Measurements from ENCODE around the gene SNAI3. TPM values are rescaled to one million over a fixed set of nuclear protein-coding genes. Genes with fewer than 3 reads are reported as not detected.

The SNAI3 gene
- total and polyA plus RNA-seq, 2 of the 8 experiments (the other 6 are each of a cell fraction or from before 2014, with no cell fraction given), result 8.5 to 13.3 TPM

GRCh38 chr16:88714420-88715302, 28.4 kb upstream of the SNAI3 start:
- H4K20me1 ChIP-seq (replicated peaks in 1 of 2; ENCODE audit: control insufficient read depth in 1 of 2, insufficient read depth in 2 of 2, low read length in 2 of 2), result peaks cover 6 to 12% of the 10 kb centered on the region in 2 experiments
- TF ChIP-seq TAF1 (IDR thresholded peaks at IDR 0.05; ENCODE audit: low read depth, low read length), result no peak
- no peak for TF ChIP-seq CREB1 (IDR thresholded peaks at IDR 0.05)
- TF ChIP-seq E2F6 (IDR thresholded peaks at IDR 0.05), result no peak
- no peak for TF ChIP-seq CBX5 (IDR thresholded peaks at IDR 0.05; ENCODE audit: low read depth, low read length)
- no peak for TF ChIP-seq CTBP2 (IDR thresholded peaks at IDR 0.05; ENCODE audit: borderline replicate concordance, insufficient read depth, insufficient read length, low read length)
- TF ChIP-seq CHD1 (IDR thresholded peaks at IDR 0.05; ENCODE audit: low read depth, low read length), result no peak
- no peak for TF ChIP-seq RXRA (IDR thresholded peaks at IDR 0.05; ENCODE audit: insufficient read depth, low read depth, low read length)
- TF ChIP-seq EZH2 (IDR thresholded peaks at IDR 0.05; ENCODE audit: low read depth, low read length, severe bottlenecking), result no peak
- TF ChIP-seq NRF1 (IDR thresholded peaks at IDR 0.05; ENCODE audit: low read depth, low read length), result no peak
- TF ChIP-seq JUND (IDR thresholded peaks at IDR 0.05; ENCODE audit: low read length), result no peak
- no peak for TF ChIP-seq ZNF274 (IDR thresholded peaks at IDR 0.05; ENCODE audit: borderline replicate concordance, extremely low read depth, low read length)

More at GRCh38 chr16:88714420-88715302, 28.4 kb upstream of the SNAI3 start:
- Histone ChIP-seq H3K4ac (replicated peaks; ENCODE audit: insufficient read length, low read depth, low read length) (no peak overlapping the region), H3K56ac (replicated peaks; ENCODE audit: insufficient read length, low read depth, low read length) (no peak overlapping the region), H3K4me3 (ENCODE audit: extremely low read depth in 1 of 4, insufficient read depth in 2 of 4, low read depth in 3 of 4, low read length in 4 of 4) (no peak overlapping the region), H4K5ac (ENCODE audit: insufficient read length, low read depth, low read length) (no peak overlapping the region), H2AFZ (ENCODE audit: low read length) (no peak overlapping the region), H3K23me2 (ENCODE audit: low read depth, low read length) (no peaks in the 10 kb centered on the region), H3K4me2 (ENCODE audit: insufficient read depth in 1 of 2, low read depth in 2 of 2, low read length in 2 of 2) (no peak overlapping the region), H2BK12ac (ENCODE audit: low read depth, low read length) (no peak overlapping the region), H3K27me3 (replicated peaks in 1 of 4; ENCODE audit: control insufficient read depth in 3 of 4, extremely low read depth in 1 of 4, insufficient read depth in 3 of 4, low read length in 3 of 4) (no peaks in the 10 kb centered on the region), H3K4me1 (replicated peaks in 1 of 4; ENCODE audit: control insufficient read depth in 3 of 4, insufficient read depth in 4 of 4, low read length in 3 of 4) (peaks cover 0 to 3% (median 0%) of the 10 kb centered on the region in 4 experiments; a peak in 1 of 7 replicates), H4K91ac (replicated peaks; ENCODE audit: insufficient read length, low read length) (no peak overlapping the region), H2BK20ac (ENCODE audit: low read length) (no peak overlapping the region), H3K14ac (ENCODE audit: insufficient read length) (no peak overlapping the region), H3K18ac (ENCODE audit: extremely low read depth, low read length) (no peak overlapping the region), H3K9me3 (ENCODE audit: insufficient read depth in 2 of 2, low read depth in 1 of 2, low read length in 1 of 2) (no peaks in the 10 kb centered on the region), H2BK5ac (ENCODE audit: low read depth, low read length) (no peak overlapping the region), H3K36me3 (ENCODE audit: control insufficient read depth in 2 of 4, insufficient read depth in 4 of 4, low read length in 3 of 4) (peaks cover 4 to 31% (median 18%) of the 10 kb centered on the region in 4 experiments; a peak in 5 of 8 replicates), H3K27ac (ENCODE audit: low read depth, low read length) (no peak overlapping the region), H3K79me1 (ENCODE audit: low read depth, low read length) (peaks cover 4% of the 10 kb centered on the region), H2BK15ac (ENCODE audit: low read length) (no peak overlapping the region), H3K79me2 (ENCODE audit: control insufficient read depth in 1 of 2, insufficient read depth in 2 of 2, low read length in 2 of 2) (no peaks in the 10 kb centered on the region; a peak in 1 of 4 replicates), H3K9ac (replicated peaks in 1 of 4; ENCODE audit: extremely low read depth in 1 of 4, low read depth in 3 of 4, low read length in 3 of 4) (no peak overlapping the region; a peak in 1 of 7 replicates), H2BK120ac (replicated peaks; ENCODE audit: low read depth, low read length) (no peak overlapping the region), H3K23ac (ENCODE audit: insufficient read length) (no peak overlapping the region), H2AK5ac (ENCODE audit: low read depth, low read length) (no peak overlapping the region), H4K8ac (ENCODE audit: extremely low read depth, insufficient read depth, low read length) (no peak overlapping the region; the same call in 1 of the 2 replicates)
- FAIRE-seq, result no peak
- CTCF ChIA-PET (ENCODE audit: partially characterized antibody), result interaction anchor here (1.5 to 6.3 kb wide), 5 partner anchors 9 to 86 kb away, joined by 4 to 33 read pairs (median 14); partner anchors contain the start of genes CTU2 and RNF166
- POLR2A ChIA-PET (ENCODE audit: partially characterized antibody), result interaction anchor here (1.3 to 1.8 kb wide), 3 partner anchors 9 to 13 kb away, joined by 3 to 8 read pairs (median 4); partner anchors contain the start of genes CTU2 and RNF166
- no peak for DNase-seq (ENCODE audit: low read depth in 1 of 2, low spot score in 2 of 2)
- WGBS, 2 experiments (ENCODE audit: extremely low coverage in 1 of 2, insufficient coverage in 1 of 2, insufficient read length in 1 of 2, insufficient replicate concordance in 2 of 2, low coverage in 1 of 2, low lambda C conversion rate in 2 of 2, missing lambda C conversion rate in 1 of 2), result 91% methylated on average over 26 of the region's 42 CpGs; no CpG with 5 or more reads in 1 of the 2 experiments

Measured in H1 (cell line).